H9 (cell line): ENCODE measurements around the gene ARFGEF3. TPM values are rescaled to one million over a fixed set of nuclear protein-coding genes. Genes with fewer than 3 reads are reported as not detected.

Experiments used
- DNase-seq: peaks from one replicate; pipeline ENCODE4 v3.0.0-alpha.2; 2017
- H2AFZ ChIP-seq: one replicate; pipeline ENCODE4 v1.6.1; 2013; ENCODE audit warnings: mild to moderate bottlenecking, low read length, control low read depth, moderate library complexity
- H2AK5ac ChIP-seq: 2 replicates; pipeline ENCODE4 v1.6.1; 2013; ENCODE audit warnings: low read length, control low read depth, mixed read lengths; ENCODE audit not compliant: insufficient read length
- H2BK120ac ChIP-seq: one replicate; pipeline ENCODE4 v1.6.1; 2013; ENCODE audit warnings: low read depth, mild to moderate bottlenecking, low read length, control low read depth, inconsistent platforms; ENCODE audit not compliant: poor library complexity, severe bottlenecking
- H2BK12ac ChIP-seq: 2 replicates; pipeline ENCODE4 v1.6.1; 2013; ENCODE audit warnings: low read length, control low read depth, mixed read lengths, low read depth; ENCODE audit not compliant: insufficient read length
- H2BK15ac ChIP-seq: 2 replicates; pipeline ENCODE4 v1.6.1; 2013; ENCODE audit warnings: low read depth, low read length, control low read depth
- H2BK20ac ChIP-seq: one replicate; pipeline ENCODE4 v1.6.1; 2013; ENCODE audit warnings: low read depth, mild to moderate bottlenecking, low read length, control low read depth, inconsistent platforms; ENCODE audit not compliant: poor library complexity, severe bottlenecking
- H2BK5ac ChIP-seq: 2 replicates; pipeline ENCODE4 v1.6.1; 2013; ENCODE audit warnings: low read length, control low read depth, mixed read lengths; ENCODE audit not compliant: insufficient read length
- H3K14ac ChIP-seq: 2 replicates; pipeline ENCODE4 v1.6.1; 2013; ENCODE audit warnings: low read length, control low read depth; ENCODE audit not compliant: insufficient read depth
- H3K18ac ChIP-seq: 2 replicates; pipeline ENCODE4 v1.6.1; 2013; ENCODE audit warnings: low read depth, mild to moderate bottlenecking, mixed read lengths, low read length, control low read depth; ENCODE audit not compliant: insufficient read length
- H3K23ac ChIP-seq: 2 replicates; pipeline ENCODE4 v1.6.1; 2013; ENCODE audit warnings: low read length, control low read depth, mixed read lengths, low read depth; ENCODE audit not compliant: insufficient read length
- H3K23me2 ChIP-seq: 2 replicates; pipeline ENCODE4 v1.6.1; 2013; ENCODE audit warnings: low read depth, mild to moderate bottlenecking, mixed read lengths, low read length, control low read depth; ENCODE audit not compliant: insufficient read length, poor library complexity, severe bottlenecking
- H3K27ac ChIP-seq: 2 replicates; pipeline ENCODE4 v1.5.1; 2013; ENCODE audit warnings: low read length, control low read depth, mixed read lengths, low read depth; ENCODE audit not compliant: insufficient read length
- H3K27me3 ChIP-seq: 2 replicates; pipeline ENCODE4 v1.6.1; 2013; ENCODE audit warnings: low read length, control low read depth, inconsistent platforms; ENCODE audit not compliant: insufficient read depth
- H3K4ac ChIP-seq: 2 replicates; pipeline ENCODE4 v1.6.1; 2013; ENCODE audit warnings: low read depth, mild to moderate bottlenecking, control low read depth, inconsistent platforms, low read length, moderate library complexity
- H3K4me1 ChIP-seq: 2 replicates; pipeline ENCODE4 v1.6.1; 2013; ENCODE audit warnings: low read length, control low read depth, inconsistent platforms; ENCODE audit not compliant: insufficient read depth
- H3K4me2 ChIP-seq: 2 replicates; pipeline ENCODE4 v1.6.1; 2013; ENCODE audit warnings: low read length, control low read depth, mixed read lengths; ENCODE audit not compliant: insufficient read length, insufficient read depth
- H3K56ac ChIP-seq: 2 replicates; pipeline ENCODE4 v1.6.1; 2013; ENCODE audit warnings: low read depth, mild to moderate bottlenecking, mixed read lengths, low read length, control low read depth; ENCODE audit not compliant: insufficient read length
- H3K79me1 ChIP-seq: 2 replicates; pipeline ENCODE4 v1.6.1; 2013; ENCODE audit warnings: low read depth, mild to moderate bottlenecking, moderate library complexity, low read length, control low read depth, inconsistent platforms; ENCODE audit not compliant: insufficient read depth, poor library complexity, severe bottlenecking
- H3K79me2 ChIP-seq: 2 replicates; pipeline ENCODE4 v1.6.1; 2013; ENCODE audit warnings: low read length, control low read depth, inconsistent platforms; ENCODE audit not compliant: insufficient read depth
- H3K9ac ChIP-seq: 2 replicates; pipeline ENCODE4 v1.6.1; 2013; ENCODE audit warnings: low read length, control low read depth, mixed read lengths; ENCODE audit not compliant: insufficient read length; ENCODE audit errors: extremely low read depth
- H3K9me3 ChIP-seq: one replicate; pipeline ENCODE4 v1.6.1; 2013; ENCODE audit warnings: low read depth, low read length, inconsistent platforms; ENCODE audit not compliant: control insufficient read depth
- H3T11ph ChIP-seq: one replicate; pipeline ENCODE4 v1.6.1; 2013; ENCODE audit warnings: mild to moderate bottlenecking, low read length, control low read depth, inconsistent platforms
- H4K20me1 ChIP-seq: one replicate; pipeline ENCODE4 v1.6.1; 2013; ENCODE audit not compliant: control insufficient read depth, insufficient read length, insufficient read depth
- H4K5ac ChIP-seq: 2 replicates; pipeline ENCODE4 v1.6.1; 2013; ENCODE audit warnings: low read depth, mild to moderate bottlenecking, mixed read lengths, low read length, control low read depth; ENCODE audit not compliant: insufficient read length
- H4K8ac ChIP-seq: replicated peaks from 2 replicates; pipeline ENCODE4 v1.6.1; 2013; ENCODE audit warnings: low read length, control low read depth, mixed read lengths, low read depth; ENCODE audit not compliant: insufficient read length
- H4K91ac ChIP-seq: 2 replicates; pipeline ENCODE4 v1.6.1; 2013; ENCODE audit warnings: low read depth, mild to moderate bottlenecking, moderate library complexity, mixed read lengths, low read length, control low read depth; ENCODE audit not compliant: insufficient read length
- H3K27ac Mint-ChIP-seq, 3 experiments: 2 replicates in 2 of 3; 3 replicates in 1 of 3; pipeline ENCODE4 v1.8.0; 2020 to 2021; ENCODE audit warnings: mixed read lengths in 3 of 3, mild to moderate bottlenecking in 1 of 3, moderate library complexity in 1 of 3
- H3K27me3 Mint-ChIP-seq: 2 replicates; pipeline ENCODE4 v1.8.0; 2021; ENCODE audit warnings: low read depth, mild to moderate bottlenecking, moderate library complexity, mixed read lengths
- H3K36me3 Mint-ChIP-seq, 3 experiments: 2 replicates in 2 of 3; 3 replicates in 1 of 3; pipeline ENCODE4 v1.8.0; 2020 to 2021; ENCODE audit warnings: low read depth in 3 of 3, mixed read lengths in 3 of 3; ENCODE audit not compliant: insufficient read depth in 1 of 3
- H3K4me1 Mint-ChIP-seq, 2 experiments: 2 replicates each; pipeline ENCODE4 v1.8.0; 2020; ENCODE audit warnings: mixed read lengths in 2 of 2
- H3K4me3 Mint-ChIP-seq, 2 experiments: 2 replicates in 1 of 2; 3 replicates in 1 of 2; pipeline ENCODE4 v1.8.0; 2020 to 2021; ENCODE audit warnings: mild to moderate bottlenecking in 2 of 2, mixed read lengths in 2 of 2, moderate library complexity in 1 of 2
- H3K9me3 Mint-ChIP-seq, 2 experiments: 2 replicates in 1 of 2; 3 replicates in 1 of 2; pipeline ENCODE4 v1.8.0; 2020; ENCODE audit warnings: mild to moderate bottlenecking in 2 of 2, mixed read lengths in 2 of 2, moderate library complexity in 1 of 2
- CTCF ChIP-seq: fragments of 200-600 bp; sonication (generic); conservative IDR thresholded peaks from 3 replicates; pipeline ENCODE4 v1.8.0; 2021; ENCODE audit warnings: antibody characterized with exemption, mild to moderate bottlenecking
- WGBS: extraction: QIAGEN DNeasy Blood & Tissue Kit; methylation state at CpG from one replicate; pipeline ENCODE4 v1.1.7; 2013; ENCODE audit warnings: missing lambda C conversion rate, low lambda C conversion rate, mixed read lengths; ENCODE audit not compliant: insufficient read length; ENCODE audit errors: extremely low coverage; 5-methylcytosine and 5-hydroxymethylcytosine counted together
- total RNA-seq: library from RNA; stranded (reverse); gene quantifications from 2 replicates; pipeline ENCODE4 v1.2.1, GENCODE V29; 2021

ARFGEF3 gene
- total RNA-seq, 1 experiment from 2014 or later, result 13.7 TPM

- no peak overlapping the region for H2AFZ ChIP-seq
- no CpG with 5 or more reads among the region's 7 CpGs for WGBS
- no peak overlapping the region for H3K4ac ChIP-seq
- no peaks in the 10 kb centered on the region for H3K79me2 ChIP-seq
- no peak overlapping the region for H4K91ac ChIP-seq
- no peak overlapping the region for H3K27ac Mint-ChIP-seq
- H3K27me3 Mint-ChIP-seq, result no peaks in the 10 kb centered on the region
- H2BK12ac ChIP-seq, result no peak overlapping the region
- DNase-seq, result no peak
- no peak overlapping the region for H3K27ac ChIP-seq
- H3K23me2 ChIP-seq, result no peaks in the 10 kb centered on the region
- no peak overlapping the region for H4K8ac ChIP-seq
- no peaks in the 10 kb centered on the region for H3K9me3 ChIP-seq
- no peak overlapping the region for H3K4me3 Mint-ChIP-seq
- H2BK15ac ChIP-seq, result no peak overlapping the region
- no peak overlapping the region for H2BK5ac ChIP-seq
- H3K14ac ChIP-seq, result no peak overlapping the region
- no peaks in the 10 kb centered on the region for H3K79me1 ChIP-seq
- H3K4me1 ChIP-seq, result peaks cover 5% of the 10 kb centered on the region; the same call in 1 of the 2 replicates
- no peaks in the 10 kb centered on the region for H3K27me3 ChIP-seq
- no peak overlapping the region for H3K56ac ChIP-seq
- H3K4me1 Mint-ChIP-seq, result peaks cover 25 to 39% of the 10 kb centered on the region in 2 experiments
- peak overlapping the region; percentile 80 for H2AK5ac ChIP-seq
- no peak overlapping the region for H4K5ac ChIP-seq
- no peak overlapping the region for H3K9ac ChIP-seq
- H3K36me3 Mint-ChIP-seq, result peaks cover 9 to 17% (median 15%) of the 10 kb centered on the region in 3 experiments
- no peak overlapping the region for H3T11ph ChIP-seq
- H3K9me3 Mint-ChIP-seq, result peaks cover 12 to 14% of the 10 kb centered on the region in 2 experiments; a peak in 4 of 5 replicates
- no peaks in the 10 kb centered on the region for H4K20me1 ChIP-seq
- no peak overlapping the region for H2BK20ac ChIP-seq
- H3K18ac ChIP-seq, result no peak overlapping the region
- no peak for TF ChIP-seq CTCF
- H3K4me2 ChIP-seq, result no peak overlapping the region
- H2BK120ac ChIP-seq, result no peak overlapping the region
- H3K23ac ChIP-seq, result no peak overlapping the region
Measured at GRCh38 chr6:138197570-138197969, 35.8 kb downstream of the ARFGEF3 start.
